ENCODE measurements around the gene TF.
A peak's percentile ranks its signal among the peaks of the same experiment; 100 is the strongest.

Gene TF

DNA sequence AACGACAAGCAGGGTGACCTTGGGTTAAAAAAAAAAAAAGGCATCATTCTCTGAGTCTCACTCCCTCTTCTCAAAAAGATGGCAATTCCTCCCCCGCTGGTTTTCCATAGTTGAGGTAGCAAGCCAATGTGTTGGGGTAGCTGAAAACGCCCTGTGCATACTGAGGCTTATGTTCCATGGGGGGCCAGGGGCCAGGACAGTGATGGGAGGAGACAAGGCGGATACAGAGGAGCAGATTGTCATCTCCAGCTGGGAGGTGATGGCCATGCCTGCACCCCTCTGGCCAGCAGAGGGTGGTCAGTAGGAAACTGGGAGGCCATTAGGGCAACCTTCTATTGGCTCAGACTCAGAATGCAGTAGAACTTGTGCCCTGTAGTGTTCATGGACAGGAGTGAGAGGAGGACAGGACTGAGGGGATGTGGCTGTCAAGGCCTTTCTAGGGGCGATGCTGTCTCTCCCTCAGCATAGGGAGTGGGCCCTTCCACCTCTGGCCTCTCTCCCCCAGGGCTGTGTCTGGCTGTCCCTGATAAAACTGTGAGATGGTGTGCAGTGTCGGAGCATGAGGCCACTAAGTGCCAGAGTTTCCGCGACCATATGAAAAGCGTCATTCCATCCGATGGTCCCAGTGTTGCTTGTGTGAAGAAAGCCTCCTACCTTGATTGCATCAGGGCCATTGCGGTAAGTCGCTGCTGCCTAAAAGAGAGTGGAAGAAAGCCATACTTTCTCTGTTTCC lies 1.9 kb downstream of the TF start:
- DNase-seq: no peak

DNA sequence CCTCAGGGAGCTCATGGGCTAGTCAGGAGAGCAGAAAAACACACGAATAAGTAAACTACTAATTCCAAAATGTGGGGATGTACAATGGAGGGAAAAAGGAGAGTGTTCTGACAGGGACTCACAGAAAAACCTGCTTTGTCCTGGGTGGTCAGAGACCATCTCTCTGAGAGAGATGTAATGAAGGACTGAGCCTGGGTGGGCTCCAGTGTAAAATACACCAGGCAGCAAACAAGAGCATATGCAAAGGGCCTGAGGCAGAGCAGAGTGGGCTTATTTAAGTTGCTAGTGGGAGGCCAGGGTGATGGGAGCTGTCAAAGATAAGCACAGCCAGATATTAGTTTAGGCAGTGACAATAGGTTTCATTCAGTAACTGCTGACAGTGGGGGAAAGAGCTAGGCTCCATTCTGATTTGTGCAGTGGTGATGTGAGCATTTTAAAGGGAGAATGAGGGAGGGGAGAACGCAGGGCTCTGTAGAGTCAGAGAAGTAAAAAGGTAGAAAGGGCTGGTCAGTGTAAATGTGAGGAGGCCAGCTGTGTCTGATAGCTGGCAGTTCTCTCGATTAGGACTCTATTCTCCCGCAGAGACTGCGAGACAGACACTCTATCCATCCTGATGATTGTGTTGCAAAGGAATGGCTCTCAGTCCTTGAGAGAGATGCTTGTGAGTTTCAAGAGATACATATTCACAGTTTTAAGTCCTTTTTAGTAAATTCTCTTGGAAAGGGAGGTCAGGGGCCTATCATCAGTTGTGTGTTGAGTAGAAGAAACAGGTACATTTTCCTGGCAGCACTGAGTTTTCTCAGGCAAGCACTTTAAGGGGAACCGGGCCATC lies 3.5 kb downstream of the TF start:
- DNase-seq: no peak

DNA sequence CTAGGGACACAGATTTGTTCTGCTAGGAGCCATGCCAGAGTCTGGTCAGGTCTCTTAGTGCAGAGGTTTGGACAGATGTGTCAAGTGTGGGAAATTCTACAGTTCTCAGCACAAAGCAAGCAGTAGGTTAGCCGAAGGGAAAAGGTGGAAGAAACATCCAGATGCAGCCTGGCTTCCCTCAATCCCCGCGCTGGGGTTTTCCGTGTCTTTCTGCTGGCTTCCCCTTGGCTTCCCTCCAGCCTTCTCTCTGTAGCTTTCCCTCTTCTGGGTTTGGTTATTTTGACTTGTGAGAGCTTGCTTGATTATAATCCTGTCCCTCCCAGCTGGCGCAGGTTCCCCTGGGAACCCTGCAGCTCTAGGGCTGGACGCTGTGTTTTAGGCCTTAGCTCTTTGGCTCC lies 4.1 kb downstream of the TF start:
- DNase-seq: no peak

DNA sequence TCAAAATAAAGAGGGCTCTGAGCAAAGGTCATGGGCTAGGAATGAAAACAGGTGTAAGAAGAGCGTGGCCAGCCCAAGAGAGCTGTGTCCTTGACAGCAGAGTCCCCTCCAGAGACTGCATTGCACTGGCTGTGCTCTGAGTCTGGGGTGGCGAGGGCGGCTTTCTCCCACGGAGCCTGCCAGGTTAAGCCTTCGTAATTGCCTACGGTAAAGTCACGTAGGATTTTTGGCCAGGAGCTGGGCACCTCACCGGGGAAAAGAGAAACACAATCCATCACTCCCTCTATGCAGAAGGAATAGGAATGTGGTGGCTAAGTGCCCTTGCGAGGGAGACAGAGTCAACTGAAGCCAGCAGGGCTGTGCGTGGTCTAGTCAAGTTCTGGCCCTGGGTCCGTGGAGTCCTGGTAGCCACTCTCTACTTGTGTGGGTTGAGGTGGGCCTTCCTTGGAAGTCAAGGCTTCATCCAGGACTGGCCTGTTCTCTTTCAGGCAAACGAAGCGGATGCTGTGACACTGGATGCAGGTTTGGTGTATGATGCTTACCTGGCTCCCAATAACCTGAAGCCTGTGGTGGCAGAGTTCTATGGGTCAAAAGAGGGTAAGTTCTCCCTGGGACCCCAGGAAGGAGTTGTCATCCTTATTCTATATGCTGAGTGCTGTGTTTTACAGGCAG lies 7.0 kb downstream of the TF start:
- no peak for DNase-seq

DNA sequence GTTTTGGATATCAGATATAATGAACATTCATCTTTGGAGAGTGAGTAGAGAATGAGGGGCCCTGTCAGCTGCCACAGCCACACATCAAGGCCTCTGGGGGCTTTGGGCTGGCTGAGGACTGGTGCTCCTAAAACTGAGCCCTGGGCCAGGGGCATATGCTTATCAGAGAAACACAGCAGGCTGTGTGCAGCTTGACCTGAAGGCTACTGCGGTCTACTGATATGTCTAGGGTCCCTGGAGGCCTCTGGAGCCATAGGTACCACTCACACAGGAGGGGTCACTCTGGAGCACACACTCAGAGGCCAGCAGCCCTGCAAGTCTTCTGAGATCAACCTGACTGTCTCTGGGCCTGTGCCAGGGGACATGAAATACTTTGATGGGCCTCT lies 7.6 kb downstream of the TF start:
- no peak for DNase-seq

DNA sequence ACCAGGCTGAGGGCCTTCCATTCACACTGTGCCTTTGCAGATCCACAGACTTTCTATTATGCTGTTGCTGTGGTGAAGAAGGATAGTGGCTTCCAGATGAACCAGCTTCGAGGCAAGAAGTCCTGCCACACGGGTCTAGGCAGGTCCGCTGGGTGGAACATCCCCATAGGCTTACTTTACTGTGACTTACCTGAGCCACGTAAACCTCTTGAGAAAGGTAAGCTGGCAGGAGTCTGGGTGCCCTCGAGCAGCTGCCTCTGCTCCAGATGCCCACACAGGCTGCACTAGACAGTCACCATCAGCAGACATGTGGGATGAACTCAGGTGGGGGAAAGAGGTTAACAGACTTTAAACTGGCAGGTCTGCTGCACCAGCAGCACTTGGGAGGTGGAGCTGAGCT lies 8.3 kb downstream of the TF start:
- no peak for DNase-seq

DNA sequence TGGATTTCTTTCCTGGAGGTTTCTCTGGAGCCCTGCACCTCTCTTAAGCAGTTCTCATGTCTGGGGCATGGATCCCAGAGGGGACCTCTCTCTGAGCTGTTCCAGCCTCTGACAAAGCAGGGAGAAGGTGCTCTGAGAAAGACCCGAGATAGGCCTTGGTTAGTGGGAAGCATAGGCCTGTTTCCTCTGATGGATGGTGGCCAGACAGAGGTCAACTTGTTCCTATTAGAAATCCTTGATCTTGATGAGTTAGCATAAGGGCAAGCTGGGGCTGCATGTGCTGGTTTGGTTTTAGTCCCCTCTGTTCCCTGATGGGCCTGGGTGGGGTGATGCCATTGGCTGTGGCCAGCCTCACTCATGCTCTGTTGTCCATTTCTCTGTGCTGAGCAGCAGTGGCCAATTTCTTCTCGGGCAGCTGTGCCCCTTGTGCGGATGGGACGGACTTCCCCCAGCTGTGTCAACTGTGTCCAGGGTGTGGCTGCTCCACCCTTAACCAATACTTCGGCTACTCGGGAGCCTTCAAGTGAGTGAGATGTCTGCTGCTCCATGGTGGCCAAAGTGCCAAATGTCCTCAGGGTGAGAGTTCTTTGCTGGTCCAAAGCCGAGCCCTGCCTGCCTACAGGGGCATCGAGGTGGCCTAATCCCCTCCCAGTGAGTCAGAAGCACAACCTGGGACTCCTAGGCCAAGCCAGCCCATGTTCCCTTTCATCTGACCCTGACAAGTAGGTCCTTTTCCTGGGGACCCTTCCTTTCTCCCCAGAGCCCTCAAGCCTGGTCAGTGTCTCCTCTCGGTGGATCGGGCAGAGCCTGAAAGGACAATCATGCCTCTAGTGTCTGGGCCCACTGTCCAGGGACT lies 9.0 kb downstream of the TF start:
- no peak for DNase-seq

DNA sequence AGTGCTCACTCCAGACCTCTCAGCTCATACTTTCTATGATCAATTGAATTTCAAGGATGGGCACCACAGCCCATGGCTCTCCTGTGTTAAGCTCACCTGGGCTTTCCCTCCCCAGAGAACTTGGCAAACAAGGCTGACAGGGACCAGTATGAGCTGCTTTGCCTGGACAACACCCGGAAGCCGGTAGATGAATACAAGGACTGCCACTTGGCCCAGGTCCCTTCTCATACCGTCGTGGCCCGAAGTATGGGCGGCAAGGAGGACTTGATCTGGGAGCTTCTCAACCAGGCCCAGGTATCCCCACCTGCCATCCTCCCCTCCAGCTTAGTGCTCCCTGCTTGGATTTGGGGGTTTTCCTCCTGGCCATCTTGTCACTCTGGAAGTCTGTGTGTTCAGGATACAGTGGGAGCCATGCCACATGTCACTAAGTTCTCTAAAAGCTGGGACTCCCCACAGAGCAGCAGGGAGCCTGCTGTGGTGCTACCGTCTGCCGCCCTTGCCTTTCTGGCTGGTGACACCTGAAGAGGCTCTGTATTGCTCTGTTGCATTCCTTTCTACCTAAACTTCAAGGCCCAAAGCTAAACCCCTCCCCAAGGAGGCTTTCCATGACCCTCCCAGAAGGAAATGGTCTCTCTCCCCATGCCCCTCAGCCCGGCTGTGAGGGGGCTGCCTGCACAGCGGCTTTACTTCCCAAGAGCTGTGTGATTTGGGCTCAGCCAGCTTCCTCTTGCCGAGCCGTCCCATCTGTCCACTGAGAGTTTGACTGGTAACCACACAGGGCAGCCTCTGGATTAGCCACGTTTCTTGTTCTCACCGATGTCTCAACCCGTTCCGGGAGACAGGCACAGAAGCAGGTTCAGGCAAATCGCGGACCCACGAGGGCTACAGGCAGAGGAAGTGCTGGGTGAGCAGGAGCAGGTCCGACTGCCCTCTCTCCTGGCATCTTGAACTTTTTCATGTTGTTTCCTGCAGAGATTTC lies 10.8 kb downstream of the TF start:
- DNase-seq: no peak

DNA sequence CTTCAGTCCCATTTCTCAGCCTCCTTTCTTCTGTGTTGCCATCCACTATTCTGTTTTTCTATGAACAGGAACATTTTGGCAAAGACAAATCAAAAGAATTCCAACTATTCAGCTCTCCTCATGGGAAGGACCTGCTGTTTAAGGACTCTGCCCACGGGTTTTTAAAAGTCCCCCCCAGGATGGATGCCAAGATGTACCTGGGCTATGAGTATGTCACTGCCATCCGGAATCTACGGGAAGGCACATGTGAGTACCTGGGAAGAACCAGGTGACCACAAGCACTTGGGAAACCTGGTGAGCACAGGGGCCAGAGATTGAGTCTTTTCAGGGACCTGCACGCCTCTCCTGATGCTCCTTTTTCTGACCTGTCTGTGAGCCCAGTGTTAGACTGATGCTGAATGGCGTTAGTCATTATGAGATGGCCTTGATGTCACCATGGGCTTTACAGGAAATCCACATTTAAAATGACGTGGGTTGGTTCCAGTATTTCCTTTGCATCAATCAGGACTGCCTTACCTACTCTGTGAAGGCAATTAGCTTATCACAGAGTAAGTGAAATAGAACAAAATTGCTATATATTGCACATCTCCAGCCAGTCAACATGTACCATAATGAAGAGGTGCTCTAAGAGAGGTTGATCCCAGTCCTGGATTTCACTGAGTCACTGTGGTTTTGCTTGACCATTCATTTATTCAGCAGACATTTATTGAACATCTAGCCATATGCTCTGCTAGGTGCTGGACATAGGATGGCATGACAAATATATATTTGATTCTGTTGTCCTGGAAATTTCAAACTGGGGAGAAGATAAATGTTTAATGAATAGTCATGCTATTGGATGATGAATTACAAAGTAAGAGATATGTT lies 11.7 kb downstream of the TF start:
- no peak for DNase-seq

DNA sequence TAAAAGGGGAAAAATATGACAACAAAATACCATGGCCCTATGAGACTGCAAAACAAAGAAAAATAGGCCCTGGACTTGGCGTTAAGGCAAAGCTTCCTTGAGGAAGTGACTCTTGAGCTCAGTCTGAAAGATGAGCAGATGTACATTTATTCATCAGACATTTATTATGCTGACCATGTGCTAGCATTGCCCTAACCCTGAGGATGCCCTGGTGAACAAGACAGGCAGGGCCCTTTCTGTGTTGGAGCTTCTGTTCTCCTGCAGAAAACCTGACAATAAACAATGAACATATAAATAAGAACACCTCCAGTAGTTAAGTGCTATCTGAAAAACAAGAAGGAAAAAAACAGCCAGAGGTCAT lies 12.4 kb downstream of the TF start:
- no peak for DNase-seq

DNA sequence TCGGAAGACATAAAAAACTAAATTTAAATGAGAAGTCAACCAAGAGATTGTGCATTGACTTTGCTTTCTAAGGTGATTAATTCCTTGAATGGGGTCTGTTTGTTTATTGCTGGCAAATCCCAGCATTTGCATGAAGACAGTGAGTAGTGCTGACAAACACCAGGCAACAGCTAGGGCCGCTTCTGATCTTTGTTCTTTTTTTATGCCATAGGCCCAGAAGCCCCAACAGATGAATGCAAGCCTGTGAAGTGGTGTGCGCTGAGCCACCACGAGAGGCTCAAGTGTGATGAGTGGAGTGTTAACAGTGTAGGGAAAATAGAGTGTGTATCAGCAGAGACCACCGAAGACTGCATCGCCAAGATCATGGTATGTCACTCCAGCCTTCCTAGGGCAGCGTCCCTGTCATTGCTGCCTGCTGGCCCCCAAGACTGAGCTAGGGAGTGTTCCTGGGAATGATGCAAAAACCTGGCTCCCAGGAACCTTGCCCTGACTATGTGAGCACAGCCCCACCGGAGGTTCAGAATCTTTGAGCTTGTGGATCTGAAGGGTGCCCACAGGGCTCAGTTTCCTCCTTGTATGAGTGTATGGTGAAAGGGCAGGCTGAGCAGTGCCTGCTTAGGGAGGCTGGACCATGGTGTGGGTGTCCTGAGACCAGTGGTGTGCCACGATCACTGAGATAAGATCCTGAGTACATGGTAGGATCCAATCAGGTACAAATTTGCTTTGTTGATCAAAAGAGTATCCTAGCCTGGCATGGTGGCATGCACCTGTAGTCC lies 13.0 kb downstream of the TF start:
- peak in 1 of 2 experiments; percentile 32 for DNase-seq

DNA sequence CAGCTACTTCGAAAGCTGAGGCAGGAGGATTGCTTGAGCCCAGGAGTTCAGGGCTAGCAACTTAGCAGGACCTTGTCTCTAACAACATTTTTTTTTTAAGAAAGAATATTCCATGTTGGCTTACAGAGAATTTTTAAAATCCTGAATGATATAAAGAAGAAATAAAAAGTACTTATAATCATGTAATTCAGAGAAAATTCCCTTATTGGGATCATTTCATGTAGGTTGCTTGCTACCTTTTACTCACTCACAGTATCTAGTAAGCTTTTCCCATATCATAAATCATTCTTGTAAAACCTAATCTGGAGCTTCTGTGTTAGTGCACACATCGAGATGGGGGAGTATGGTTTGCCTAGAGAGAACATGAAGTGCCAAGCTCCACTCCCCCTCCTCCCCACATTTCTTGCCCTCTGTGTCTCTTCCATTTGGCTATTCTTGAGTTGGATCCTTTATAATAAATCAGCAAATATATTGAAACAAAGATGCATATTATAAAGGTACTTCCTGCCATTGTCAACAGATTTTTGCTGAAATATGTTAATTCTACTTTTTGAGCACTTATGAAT lies 13.6 kb downstream of the TF start:
- DNase-seq: no peak

DNA sequence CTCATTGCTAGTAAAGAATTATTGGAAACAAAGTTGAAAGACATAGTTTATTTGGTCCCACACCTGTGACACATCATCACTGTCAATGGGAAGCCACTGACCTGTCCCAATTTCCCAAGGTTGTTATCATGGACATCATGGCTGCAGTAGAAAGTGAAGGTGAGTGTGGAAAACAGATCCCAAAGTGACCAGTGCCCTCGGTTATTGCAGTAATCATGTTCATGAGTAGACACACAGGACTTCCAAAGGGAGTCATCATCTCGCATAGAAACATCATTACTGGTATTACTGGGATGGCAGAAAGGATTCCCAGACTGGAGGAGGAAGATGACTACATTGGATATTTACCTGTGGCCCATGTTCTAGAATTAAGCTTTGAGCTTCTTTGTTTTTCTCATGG lies 14.7 kb downstream of the TF start:
- no peak for DNase-seq

DNA sequence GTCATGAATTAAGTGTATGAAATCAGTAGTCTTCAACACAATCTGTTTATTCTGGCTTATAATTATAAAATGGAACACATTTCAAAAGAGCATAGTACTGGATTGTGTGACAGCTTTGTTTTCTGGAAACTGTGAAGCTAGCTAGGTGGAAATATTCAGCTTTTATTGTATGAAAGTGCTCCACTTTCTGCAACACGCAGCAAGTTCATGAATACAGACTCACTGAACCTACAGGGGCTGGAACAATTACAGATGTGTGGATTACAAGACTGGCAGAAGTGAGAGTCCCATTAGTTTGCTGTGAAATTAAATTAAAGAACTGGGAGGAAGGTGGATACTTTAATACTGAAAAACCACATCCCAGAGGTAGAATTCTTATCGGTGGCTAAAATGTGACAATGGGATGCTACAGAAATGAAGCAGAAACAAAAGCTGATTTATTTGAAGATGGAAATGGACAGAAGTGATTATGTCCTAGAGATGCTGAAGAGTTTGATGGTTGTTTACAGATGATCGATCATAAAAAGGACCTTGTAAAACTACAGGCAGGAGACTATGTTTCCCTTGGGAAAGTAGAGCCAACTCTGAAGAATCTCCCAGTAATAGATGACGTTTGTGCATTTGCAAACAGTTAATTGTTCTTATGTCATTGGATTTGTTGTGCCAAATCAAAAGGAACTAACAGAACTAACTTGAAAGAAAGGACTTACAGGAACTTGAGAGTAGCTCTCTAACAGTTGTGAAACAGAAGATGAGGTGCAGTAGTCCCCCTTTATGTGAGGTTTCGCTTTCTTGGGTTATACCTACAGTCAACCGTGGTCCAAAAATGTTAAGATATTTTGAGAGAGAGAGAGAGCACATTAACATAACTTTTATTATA lies 15.7 kb downstream of the TF start:
- DNase-seq: no peak

DNA sequence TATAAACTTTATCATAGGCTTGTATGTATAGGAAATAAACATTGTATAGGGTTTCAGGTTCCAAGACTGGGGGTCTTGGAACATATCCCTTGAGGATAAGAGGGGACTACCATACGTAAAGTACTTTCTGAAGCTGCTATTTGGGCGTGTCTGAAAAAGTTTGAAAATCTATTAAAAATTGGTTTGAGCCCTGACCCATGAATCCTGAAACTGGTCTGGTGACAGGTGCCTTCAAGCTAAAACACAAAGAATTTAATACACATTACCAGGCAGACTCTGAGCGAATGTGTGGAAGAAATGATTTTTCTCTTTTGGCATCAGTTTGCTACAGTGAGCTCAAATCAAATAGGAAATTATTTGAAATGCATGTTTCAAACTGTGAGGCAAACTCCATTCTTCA lies 16.3 kb downstream of the TF start:
- DNase-seq: no peak

DNA sequence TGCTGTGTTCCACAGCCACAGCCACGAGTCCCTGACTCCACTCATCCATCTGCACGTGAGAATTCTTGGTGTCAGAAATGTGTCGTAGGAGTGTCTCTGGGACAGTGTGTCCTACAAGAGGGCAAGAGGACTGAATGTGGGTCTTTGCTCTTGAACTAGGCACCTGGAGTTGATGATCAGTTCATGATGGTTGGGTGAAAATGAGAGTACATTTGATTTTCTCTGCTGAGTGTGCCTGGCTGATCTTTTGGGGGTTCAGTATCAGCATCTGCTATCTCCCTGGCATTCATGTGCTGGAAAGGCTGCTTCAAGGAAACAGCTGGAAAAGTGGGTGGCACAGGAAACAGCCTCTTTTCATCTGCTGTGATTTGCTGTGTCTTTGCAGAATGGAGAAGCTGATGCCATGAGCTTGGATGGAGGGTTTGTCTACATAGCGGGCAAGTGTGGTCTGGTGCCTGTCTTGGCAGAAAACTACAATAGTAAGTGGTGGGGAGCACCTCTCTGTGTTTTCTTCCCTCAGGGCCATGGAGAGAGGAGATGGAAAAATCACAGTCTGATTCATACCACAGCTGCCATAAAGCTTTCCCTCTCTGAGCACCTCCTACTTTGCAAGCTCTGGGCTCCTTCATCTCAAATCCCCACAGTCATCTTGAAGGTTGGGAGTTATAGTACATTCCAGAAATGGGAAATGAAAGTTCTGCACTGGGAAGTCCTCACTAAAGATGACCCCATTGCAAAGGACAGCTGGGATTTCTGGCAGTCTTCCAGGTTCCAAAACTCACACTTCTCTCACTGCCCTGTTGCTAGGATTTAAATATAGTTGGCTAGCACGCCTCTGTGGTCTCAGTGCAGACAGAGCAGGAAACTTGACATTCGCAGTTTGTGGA lies 17.8 kb downstream of the TF start:
- no peak for DNase-seq

DNA sequence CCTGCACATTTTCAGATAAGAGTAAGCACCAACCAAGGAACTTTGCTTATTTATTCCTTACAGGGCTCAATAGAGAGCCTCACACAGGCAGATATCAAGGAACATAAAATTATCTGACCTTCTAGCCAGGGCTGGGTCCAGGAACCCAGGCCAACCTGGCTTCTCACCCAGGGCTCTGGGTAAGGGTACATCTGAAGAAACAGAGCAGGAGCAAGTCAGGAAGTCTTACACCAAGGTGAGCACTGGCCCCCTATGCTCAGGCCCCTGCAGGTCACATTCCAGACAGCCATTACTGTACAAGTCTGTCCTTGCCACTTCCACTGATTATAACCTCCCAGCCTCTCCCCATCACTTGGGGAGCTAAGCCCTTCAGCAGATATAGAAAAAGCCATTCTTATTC lies 19.1 kb downstream of the TF start:
- no peak for DNase-seq

DNA sequence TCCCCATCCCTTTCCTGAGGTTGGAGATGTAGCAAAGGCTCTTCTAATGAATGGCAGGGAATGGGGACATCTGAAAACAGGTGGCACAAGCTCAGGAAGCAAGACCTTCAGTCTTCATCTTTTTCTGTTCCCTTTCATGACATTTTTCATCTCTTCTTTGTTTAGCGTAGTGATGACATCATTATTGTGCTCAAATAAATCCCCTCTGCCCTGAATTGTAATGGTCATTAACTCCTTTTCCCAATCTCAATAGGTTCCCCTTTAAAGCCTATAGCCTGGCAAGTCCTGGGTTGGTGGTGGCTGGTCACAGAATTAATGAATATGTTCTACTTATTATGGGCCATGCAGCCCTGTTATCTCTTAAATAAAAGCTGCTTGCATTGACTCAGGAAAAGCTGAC lies 21.4 kb downstream of the TF start:
- DNase-seq: no peak

Measured in NCI-H526 (cell line).